ENCODE data around the gene REELD1.

REELD1 gene

DNA sequence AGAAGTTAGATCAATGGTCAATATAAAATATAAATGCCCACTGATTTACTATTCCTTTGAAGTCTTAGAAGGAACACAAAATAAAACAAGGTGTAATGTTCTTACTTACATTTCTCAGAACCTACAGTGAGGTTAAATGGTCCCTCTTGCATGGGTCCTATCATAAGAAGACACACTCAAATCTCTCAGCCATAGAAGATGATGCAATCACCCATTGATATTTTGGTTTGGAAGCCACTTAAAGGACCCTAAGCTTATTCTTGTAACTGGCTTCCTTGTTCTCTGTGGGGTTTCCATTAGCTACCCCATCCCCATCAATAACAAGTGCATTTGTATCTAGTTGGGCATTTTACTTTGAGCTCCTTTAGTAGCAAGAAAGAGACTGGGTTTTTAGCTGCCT, 15.1 kb downstream of the REELD1 start:
- no peak for DNase-seq

DNA sequence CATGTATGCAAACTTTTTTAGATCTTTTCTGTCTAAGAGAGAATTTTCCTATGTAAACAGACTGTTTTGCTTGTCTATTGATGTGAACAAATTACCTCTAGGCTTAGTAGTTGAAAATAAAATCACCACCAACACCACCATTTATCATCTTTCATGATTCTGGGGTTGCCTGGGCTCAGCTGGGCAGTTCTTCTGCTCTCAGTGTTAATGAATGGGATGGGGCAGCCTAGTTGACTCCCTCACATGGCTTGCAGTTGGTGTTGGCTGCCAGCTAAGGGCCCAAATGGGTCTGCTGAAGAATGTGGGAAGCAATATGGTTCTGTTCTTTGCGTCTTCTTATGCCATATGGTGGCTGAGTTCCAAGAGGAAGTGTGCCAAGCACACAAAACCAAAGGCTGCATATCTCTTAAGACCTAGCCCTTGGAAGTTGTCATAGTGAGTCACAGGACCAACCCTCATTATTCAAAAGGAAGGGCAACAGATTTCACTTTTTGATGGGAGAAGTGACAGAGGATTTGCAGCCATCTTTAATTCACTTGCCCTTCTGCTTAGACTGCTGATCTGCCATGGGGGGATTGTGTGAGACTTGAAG, 17.9 kb downstream of the REELD1 start:
- peak in 1 of 2 experiments; percentile 17 for DNase-seq

DNA sequence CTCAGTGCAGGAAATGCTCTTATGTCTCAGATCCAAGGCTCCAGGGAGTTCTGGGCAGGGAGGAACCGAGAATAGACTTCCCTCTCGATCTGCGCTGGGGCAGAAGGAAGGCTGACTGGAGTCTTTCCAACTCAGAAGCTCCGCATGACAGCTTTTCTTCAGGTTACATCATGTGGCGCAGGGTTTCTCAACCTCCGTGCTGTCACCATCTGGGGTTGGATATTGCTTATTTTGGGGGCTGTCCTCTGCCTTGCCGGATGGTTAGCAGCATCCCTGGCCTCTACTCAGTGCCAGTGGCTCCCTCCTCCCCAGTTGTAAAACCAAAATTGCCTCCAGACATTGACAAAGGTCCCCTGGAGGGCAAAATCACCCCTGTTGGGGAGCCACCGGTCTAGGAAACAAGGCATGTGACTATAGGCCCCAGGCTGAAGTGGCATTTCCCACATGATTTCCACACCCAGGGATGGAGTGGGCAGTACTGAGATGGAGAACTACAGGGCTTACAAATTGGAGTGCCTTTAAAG, 21.4 kb downstream of the REELD1 start:
- no peak for DNase-seq

DNA sequence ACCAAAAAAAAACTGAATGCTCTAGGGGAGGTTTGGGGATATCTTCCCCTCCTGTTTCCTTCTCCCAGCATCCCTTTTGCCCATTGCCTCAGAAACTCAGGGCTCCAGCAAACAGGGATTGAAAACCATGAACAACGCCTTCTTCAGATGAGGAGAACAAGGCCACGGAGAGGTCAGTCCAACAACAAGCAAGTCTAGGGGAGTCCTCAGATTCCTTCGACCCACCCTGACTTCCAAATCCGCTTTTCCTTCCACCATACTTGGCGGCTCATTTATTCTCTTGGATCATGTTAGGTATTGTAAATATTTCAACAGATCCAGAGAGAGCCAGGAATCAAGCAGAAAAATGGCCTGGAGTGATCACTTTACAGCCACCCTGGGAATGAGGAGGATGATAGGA, 21.9 kb downstream of the REELD1 start:
- no peak for DNase-seq

DNA sequence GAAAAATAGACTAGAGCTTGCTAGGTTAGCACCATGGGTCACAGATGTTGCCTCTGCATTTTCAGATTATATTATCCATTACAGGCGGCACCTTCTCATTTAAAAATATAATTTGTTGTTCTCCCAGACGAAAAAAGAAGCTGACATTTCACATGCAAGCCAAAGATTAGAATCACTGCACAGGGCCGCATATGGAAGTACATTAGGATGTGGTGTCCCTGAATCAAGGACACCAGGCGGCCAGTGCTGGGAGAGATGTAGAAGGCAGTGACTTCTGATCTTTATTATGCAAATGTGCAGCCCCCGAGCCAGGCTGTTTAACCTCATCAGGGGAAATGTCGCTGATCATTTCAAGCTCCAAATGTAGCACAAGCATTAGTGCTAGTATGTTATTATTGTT, 22.8 kb downstream of the REELD1 start:
- DNase-seq: no peak

DNA sequence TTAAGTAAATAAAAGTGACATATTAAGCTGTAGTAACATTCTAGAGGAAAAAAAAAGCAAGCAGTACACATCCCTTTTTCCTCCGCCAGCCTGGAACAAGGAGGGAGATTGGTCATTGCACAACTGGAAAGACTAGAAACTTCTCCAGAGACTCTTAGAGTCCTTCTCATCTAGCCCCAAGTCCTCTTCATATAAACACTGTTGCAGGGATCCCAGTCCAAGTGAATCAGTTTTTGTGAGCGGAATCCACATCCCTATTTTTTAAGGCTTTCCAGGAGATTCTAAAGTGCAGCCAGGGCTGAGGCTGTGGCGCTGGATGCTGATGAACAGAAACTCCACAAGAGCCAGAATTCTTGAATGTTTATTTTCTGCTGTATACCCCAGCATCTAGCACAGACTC, 23.8 kb downstream of the REELD1 start:
- no peak for DNase-seq

DNA sequence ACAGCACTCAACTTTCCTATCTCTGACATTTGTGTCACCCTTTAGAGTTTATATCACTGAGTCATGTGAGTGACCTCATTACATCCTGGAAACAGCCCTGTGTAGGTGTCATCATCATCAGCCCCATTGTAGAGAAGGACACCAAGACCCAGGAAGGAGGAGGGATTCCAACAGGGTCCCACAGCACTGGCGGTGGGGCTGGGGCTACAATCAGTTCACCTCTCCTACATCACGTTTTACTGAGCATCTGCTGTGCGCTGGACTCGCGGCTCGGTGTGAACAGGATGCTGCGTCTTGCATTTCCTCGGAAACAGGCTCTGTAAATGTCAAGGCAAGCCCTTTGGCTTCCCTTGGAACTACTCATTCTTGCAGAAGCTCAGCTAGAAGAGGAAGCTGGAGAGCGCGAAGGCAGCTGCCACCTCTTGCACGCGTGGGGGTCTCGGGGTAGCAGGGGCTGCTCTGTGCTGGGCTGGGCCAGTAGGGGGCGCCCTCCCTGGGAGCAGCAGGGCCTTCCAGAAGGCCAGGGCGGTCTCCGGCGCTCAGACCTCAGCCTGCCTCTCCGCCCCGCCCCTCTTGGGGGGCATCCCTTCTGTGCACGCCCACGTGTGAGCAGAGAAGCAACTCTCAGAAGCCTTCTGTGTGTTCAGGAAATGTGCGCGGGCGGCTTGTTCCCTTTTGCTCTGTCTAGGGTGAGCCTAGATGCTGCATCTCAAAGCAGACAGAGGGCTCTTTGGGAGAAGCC, 29.0 kb downstream of the REELD1 start:
- no peak for DNase-seq

DNA sequence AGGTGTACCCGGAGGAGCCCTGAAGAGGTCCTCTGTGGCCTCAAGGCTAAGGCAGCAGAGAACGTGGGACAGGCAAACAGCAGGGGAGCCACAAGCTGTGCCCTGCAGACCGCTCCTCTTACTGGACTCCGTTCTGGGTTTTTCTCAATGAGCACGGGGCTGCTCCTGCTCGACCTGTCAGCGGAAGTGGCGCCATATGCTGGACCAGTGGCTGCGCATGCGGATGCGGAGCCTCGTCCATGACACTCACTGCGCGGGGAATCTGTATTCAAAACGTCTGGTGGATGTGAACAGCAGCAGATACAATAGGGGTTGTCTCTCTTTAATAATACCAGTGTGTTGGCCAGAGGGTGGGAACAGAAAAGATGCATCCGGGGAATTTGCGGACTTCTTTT, 29.5 kb downstream of the REELD1 start:
- DNase-seq: no peak

DNA sequence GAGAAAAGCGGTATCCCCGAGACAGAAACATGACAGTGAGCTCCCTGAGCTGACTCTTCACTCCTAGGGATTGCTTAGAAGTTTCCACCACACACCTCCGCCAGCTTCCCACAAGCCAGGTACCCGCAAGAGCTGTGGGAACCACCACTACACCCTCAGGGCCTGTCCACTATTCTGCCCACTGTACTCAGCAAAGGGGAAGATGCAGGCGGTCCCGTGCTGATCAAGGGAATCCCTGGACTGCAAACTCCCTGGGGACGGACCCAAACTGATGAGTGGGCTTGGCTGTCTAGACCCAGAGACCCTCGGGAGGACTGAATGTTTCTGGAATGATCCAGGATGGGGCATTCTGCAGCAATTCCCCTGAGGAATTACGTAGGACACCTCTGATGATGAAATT, 30.2 kb downstream of the REELD1 start:
- DNase-seq: no peak

DNA sequence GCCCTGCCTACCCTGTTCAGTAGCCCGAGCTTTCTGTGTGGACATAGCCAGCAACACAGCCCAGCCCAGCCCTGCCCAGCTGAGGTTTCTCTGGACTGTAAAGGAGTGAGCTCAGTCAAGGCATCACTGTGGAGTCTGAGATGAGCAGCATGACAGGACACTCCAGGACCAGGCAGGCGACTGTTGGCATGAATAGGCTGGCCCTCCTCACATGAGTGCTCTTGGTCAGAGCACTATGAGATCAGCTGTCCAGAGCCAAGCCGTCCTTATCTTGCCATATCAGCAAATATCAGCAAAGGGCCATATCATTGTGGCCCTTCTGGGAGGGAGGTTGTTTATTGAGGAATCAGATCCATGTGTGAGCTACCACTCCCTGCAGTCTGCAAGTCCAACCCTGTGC, 30.9 kb downstream of the REELD1 start:
- no peak for DNase-seq

DNA sequence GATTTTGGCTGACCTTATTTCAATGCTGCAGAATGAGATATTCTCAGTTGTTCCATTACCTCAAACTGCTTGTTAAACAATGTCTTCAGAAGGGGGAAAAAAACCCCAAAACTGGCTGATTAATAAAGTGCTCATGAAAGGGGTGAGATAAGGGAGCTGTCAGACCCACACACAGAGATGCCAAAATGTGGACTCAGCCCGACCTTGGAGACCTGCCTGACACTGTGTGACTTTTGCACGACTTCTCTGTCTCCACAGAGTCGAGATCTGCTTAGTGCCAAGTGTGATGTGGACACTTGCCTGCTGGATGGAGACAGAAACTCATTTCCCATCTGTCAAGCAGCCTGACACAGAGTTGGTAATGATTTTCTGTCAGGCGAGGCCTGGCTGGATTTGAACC, 31.5 kb downstream of the REELD1 start:
- DNase-seq: no peak

DNA sequence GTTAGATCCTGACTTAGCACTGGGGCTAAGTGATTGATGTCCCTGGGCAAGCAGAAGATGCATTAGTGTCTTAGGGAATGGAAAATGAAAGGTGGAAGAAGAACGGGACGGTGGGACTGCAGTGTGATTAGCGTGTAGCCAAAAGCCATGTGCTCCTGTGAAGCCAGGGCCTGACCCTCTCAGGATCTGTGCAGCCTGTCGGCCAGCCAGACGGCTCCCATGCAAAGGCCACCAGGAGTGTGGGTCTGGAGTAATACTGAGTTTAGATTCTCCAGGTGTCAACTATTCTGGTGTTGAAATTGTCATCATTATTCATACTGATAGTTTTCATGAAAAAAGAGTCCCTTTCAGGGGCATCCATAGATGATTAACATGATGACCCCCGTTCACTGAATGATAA, 32.0 kb downstream of the REELD1 start:
- DNase-seq: no peak

DNA sequence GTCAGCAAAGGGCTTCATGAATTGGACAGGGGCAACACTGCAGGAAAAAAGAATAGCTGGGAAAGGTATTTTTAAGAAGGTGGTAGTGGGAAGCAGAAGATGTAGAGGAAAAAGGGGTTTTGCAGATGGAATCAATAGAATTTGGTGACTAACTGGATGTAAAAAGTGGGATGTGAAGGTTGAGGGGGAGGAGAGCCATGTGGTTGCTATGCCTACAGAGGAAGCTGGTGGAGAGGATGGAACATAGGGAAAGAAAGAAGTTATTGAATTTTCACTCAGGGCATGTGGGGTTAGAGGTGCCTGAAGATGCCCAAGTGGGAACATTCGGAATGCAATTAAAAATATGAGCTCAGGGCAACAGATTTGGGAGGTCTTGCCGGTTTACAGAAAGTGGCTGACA, 33.0 kb downstream of the REELD1 start:
- DNase-seq: no peak

DNA sequence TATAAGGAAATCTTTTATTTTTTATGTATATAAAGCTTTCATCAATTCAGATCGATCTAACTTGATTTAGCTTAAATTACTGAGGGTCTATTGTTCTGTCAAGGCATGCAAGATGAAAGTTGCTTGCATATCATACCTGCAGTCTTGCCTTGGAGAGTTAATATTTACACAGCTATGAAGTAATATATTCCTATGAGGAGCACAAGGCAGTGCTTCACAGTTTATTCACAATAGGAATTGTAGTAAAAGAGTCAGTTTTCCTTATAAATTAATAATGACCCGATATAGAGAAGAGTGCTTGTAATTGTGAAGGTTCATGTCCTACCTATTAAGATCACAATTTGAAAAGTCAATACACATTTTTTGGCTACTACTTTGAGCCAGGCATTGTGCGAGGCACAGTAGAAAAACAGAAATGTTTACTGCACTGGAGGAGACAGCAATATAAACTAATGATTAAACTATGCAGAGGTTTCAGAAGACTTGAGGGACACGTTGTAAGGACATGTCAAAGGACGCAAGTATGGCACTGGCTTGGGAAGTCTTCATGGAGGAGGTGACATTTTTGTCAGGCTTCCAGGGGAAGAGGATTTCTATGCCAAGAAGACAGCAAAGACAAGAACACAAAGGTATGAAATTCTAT, 38.8 kb downstream of the REELD1 start:
- DNase-seq: no peak

DNA sequence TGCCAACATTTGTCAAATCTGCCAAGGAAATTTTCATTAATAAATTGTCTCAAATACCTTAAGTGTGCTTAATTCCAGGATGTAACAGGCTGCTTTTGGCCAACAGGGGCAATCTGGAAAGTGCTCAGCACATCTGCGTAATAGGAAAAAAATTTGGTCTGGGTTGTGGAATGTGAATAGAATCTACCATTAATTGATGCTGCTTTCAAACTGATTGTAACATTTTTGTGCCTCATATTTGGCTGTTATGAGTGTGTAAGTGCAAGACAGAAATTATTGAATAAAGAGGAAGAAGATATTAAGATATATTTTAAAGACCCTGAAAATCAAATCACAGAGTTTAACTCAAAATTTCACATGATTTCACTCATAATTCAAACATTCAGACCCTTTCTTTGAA, 41.1 kb downstream of the REELD1 start:
- no peak for DNase-seq

DNA sequence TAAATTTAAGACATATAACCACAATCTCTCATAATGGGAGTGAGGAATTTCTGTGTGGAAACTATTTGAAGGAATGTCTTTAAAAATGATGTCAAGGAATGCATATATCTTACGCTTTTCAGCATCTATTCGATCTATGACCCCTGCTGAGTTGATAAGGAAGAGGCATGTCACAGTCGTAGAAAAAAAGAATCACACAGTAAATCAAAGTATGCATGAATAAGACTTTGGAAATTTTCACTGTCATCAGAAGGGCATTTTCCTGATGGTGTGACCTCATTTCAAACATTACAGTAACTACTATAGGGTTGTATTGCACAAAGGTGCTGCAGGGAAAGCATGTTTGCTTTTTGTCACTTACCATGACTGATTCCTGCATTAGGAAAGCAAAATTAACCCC, 41.5 kb downstream of the REELD1 start:
- no peak for DNase-seq

DNA sequence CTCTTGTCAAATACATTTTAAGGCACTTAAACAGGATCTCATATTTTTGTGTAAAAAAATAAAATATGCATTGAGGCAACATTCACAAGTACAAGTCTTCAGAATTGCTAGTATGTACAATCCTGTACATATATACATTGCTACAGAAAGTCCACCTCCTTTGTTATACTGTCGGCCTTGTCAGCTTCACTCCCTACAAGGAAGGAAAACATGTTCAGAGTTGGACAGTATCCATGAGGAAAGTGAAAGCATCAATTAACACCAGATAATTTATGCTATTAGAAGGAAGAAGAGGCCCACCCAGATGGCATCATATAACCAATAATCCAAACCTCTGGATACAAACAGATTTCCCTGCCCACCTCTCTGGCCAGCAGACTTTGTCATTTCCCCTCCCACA, 42.0 kb downstream of the REELD1 start:
- DNase-seq: no peak

DNA sequence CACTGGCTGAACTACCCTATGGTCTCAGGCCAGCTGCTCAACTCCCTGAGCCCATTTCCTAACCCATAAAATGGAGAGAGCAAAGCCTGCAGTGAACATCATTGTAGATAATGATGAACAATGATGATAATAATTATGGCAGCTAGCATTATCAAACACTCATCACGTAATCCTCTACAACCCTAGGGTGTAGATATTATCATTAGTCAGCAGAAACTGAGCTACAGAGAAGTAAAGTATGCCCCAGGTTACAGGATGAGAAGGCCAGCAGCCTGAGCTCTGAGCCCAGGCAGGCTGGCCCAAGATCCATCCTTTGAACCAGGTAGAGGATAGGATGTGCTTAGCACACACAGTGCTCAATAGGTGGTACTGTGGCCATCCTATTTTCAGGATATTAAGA, 43.2 kb downstream of the REELD1 start:
- DNase-seq: no peak

DNA sequence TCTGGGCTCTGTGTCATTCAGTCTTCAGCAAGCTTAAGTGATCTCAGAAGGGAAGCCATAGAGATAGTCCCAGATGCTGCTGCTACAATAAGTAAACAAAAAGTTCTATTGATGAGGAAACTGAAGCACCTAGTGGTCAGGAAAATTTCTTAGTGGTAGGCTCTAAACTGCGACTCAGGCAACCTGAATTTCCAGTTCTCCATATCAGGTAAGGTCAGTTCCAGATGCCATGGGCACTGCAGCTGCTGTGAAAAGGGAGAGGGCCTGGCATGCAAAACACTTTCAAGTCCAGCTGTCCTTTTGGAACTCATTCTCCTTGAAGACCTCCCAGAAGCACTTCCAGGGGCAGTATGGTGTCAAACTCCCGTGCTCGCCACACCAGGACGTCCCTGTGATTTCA, 46.2 kb downstream of the REELD1 start:
- DNase-seq: no peak

DNA sequence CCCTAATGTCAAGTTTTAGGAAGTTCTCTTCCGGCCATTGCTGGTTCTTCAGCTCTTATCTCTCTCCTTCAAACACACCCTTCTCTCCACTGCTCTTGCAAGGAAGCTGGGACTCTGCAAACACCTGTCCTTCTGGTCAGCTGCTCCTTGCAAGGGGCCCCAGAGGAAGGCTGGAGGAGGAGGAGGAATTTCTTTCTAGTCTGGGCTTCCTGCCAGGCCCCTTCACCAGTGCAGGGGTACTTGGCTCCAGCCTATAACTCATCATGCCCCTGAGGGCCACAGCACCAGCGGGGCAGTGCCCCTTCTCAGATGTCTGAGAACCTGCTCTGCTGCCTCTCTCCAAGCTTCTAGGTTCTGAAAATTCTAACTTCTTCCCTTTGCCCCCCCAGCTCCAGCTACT, 46.7 kb downstream of the REELD1 start:
- no peak for DNase-seq

DNA sequence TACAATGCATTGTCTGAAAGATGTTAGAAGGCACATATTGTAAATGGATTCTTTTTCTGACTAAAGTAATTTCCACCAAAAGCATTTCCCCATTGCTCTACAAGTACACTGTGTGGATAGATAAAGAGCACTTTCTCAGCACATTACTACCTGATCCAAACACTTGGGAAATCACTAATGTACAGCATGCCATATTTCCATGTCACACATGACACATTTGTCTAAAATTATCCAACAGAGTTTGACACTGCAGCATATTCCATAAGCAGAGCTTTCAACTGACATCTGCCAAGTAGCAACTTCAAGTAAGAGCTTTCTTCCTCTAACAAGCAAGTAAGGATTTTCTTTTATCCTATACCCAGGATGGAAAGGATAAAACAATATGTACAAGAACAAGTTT, 49.5 kb downstream of the REELD1 start:
- no peak for DNase-seq

DNA sequence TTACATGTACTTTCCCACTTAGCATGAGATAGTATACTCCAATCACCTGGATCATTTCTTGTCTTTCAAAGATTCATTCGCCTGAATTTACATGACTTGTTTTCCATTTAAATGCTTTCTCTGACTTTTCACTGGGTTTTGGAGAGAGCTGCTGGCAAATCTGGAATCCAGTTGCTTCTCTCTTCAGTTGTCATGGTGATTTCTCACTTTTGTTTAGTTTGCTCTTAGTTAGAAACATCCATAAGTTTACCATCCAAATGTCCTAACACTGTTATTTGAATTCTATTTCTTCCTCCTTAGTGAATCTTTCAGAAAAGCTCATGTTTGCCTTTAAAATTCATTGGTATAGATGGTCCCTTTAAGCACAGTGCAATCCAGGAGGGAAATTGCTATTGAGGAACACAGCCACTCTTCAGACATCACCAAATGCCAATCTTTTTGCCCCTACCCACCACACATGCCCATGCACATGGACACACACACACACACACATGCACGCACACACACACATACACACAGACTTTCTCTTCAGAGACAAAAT, 51.7 kb downstream of the REELD1 start:
- no peak for DNase-seq

DNA sequence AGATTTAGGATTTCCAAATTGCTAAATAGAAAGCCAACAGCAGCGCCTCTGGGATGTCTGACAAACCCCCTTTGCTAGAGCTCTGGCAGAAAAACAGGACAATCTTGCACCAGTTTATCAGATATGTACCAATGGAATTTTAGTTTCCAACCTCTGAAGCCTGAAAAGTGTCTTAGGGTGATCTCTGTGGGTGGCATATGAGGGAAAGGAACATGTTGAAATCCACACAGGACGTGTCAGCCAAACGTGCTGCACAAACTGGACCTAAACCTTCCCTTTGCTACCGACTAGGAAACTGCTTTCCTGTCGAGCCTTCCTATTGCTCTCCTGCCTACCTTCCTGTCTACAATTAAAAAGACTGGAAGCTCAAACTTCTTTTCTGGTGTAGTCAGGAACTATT, 53.5 kb downstream of the REELD1 start:
- no peak for DNase-seq

DNA sequence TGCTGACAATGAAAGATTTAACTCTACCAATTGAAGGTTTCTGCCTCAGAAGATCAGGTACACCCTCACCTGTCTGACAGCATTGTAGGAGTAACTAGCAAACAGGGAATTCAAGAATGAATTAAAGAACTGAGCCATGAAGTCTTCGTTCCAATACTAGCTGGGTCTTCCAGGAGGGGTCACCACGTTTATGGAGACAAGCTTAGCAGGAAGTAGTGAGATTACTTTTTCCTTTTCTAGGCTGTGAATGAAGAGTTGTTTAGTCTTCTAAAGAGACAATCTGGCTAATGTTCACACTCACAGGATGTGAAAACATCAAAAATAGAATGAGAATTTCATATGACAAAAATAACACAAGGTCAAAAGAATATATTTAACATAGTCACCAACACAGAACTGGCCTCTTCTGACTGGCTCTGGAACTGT, 54.9 kb downstream of the REELD1 start:
- no peak for DNase-seq

Measured in NCI-H526 (cell line).